Testis (tissue), 3 donors: ENCODE data around the gene EFR3B. TPM values are rescaled to one million over a fixed set of nuclear protein-coding genes. Genes with fewer than 3 reads are reported as not detected.

Experiments
- DNase-seq: peaks from one replicate; pipeline ENCODE4 v3.0.0-alpha.2; 2019
- H3K27ac ChIP-seq, 2 donors: fragments of 200-600 bp; sonication (generic); one replicate each; pipeline ENCODE4 v1.5.1; 2019
- H3K27me3 ChIP-seq: fragments of 200-600 bp; sonication (generic); one replicate; pipeline ENCODE4 v1.5.1; 2019
- H3K36me3 ChIP-seq: fragments of 200-600 bp; sonication (generic); one replicate; pipeline ENCODE4 v1.5.1; 2017; ENCODE audit warnings: low read depth; ENCODE audit errors: missing control alignments
- H3K4me1 ChIP-seq: fragments of 200-600 bp; sonication (generic); one replicate; pipeline ENCODE4 v1.5.1; 2019
- H3K4me3 ChIP-seq, 2 donors: fragments of 200-600 bp; sonication (generic); one replicate each; pipeline ENCODE4 v1.5.1; 2017 to 2019
- H3K9me3 ChIP-seq: fragments of 200-600 bp; sonication (generic); one replicate; pipeline ENCODE4 v1.5.1; 2017
- CTCF ChIP-seq, 3 experiments: fragments of 450-650 bp in 2 of 3; fragments of 200-600 bp in 1 of 3; sonication (generic) in 1 of 3; IDR thresholded peaks; one replicate each; pipeline ENCODE4 v1.5.1; 2016 to 2019; ENCODE audit warnings: antibody characterized with exemption in 3 of 3, mild to moderate bottlenecking in 2 of 3, moderate library complexity in 1 of 3
- POLR2A ChIP-seq: fragments of 450-650 bp; IDR thresholded peaks from one replicate; pipeline ENCODE4 v1.6.1; 2017; ENCODE audit warnings: antibody characterized with exemption, mild to moderate bottlenecking, moderate library complexity
- WGBS, 2 donors: methylation state at CpG; one replicate each; pipeline ENCODE4 v1.1.5; 2018; 5-methylcytosine and 5-hydroxymethylcytosine counted together
- intact Hi-C: fragments of 100-400 bp; cut with DNase I; formaldehyde crosslinking; loops from one replicate; pipeline ENCODE4 v1.15.1; 2023; ENCODE audit warnings: low total_unique reads
- polyA plus RNA-seq: library from polyadenylated mRNA; stranded (reverse); fragments of 350-450 nt; fragmentation: Illumina TruSeq; extraction: RNeasy Lipid Tissue Mini Kit (QIAGEN cat#74804); gene quantifications from one replicate; pipeline ENCODE4 v1.2.3, GENCODE V29; 2014; ENCODE audit warnings: low read depth, low replicate concordance; ENCODE audit not compliant: insufficient read depth
- total RNA-seq, 2 donors: library from RNA; depleted of rRNA; stranded (reverse); fragments of >200 nt; gene quantifications; one replicate each; pipeline ENCODE4 v1.2.3, GENCODE V29; 2016

Gene EFR3B
- total and polyA plus RNA-seq, 3 donors from 2014 or later: 3.0 to 3.7 (median 3.6) TPM

GRCh38 chr2:25085761-25086560 lies 44.1 kb downstream of the EFR3B start:
- WGBS, 2 donors: 92 to 94% methylated on average over 4 of the region's 4 CpGs

GRCh38 chr2:25088817-25089516 lies 47.1 kb downstream of the EFR3B start:
- no peak for DNase-seq
- TF ChIP-seq CTCF (IDR thresholded peaks at IDR 0.05) (no peak), POLR2A (no peak)
- intact Hi-C loops: no loop called here
- no peaks in the 10 kb centered on the region for H3K9me3 ChIP-seq
- WGBS, 2 donors: 87 to 90% methylated on average over 6 of the region's 6 CpGs
- H3K27ac ChIP-seq: no peak overlapping the region
- H3K4me1 ChIP-seq: no peaks in the 10 kb centered on the region
- H3K4me3 ChIP-seq: no peak overlapping the region
- no peaks in the 10 kb centered on the region for H3K36me3 ChIP-seq
- no peaks in the 10 kb centered on the region for H3K27me3 ChIP-seq

More at GRCh38 chr2:25085761-25086560, 44.1 kb downstream of the EFR3B start:
- Histone ChIP-seq H3K9me3 (no peaks in the 10 kb centered on the region), H3K27ac (no peak overlapping the region), H3K4me3 (no peak overlapping the region), H3K4me1 (no peaks in the 10 kb centered on the region), H3K36me3 (no peaks in the 10 kb centered on the region), H3K27me3 (no peaks in the 10 kb centered on the region)
- TF ChIP-seq CTCF (IDR thresholded peaks at IDR 0.05): no peak
- TF ChIP-seq POLR2A: no peak
- intact Hi-C loops: no loop called here
- DNase-seq: no peak

GRCh38 chr2:25089605-25090315 lies 47.9 kb downstream of the EFR3B start:
- intact Hi-C loops: no loop called here
- TF ChIP-seq CTCF (IDR thresholded peaks at IDR 0.05) (no peak), POLR2A (no peak)
- no peak overlapping the region for H3K27ac ChIP-seq
- no peaks in the 10 kb centered on the region for H3K27me3 ChIP-seq
- H3K9me3 ChIP-seq: no peaks in the 10 kb centered on the region
- no peaks in the 10 kb centered on the region for H3K4me1 ChIP-seq
- no peaks in the 10 kb centered on the region for H3K36me3 ChIP-seq
- no peak for DNase-seq
- H3K4me3 ChIP-seq: no peak overlapping the region
- 75 to 79% methylated on average over 10 to 11 of the region's 11 CpGs for WGBS, 2 donors

GRCh38 chr2:25090801-25091200 lies 48.9 kb downstream of the EFR3B start:
- 88 to 94% methylated on average over 7 to 8 of the region's 8 CpGs for WGBS, 2 donors
- Histone ChIP-seq H3K4me1 (no peaks in the 10 kb centered on the region), H3K4me3 (no peak overlapping the region), H3K27ac (no peak overlapping the region), H3K27me3 (no peaks in the 10 kb centered on the region), H3K36me3 (no peaks in the 10 kb centered on the region), H3K9me3 (no peaks in the 10 kb centered on the region)
- intact Hi-C loops: no loop called here
- TF ChIP-seq POLR2A (no peak), CTCF (IDR thresholded peaks at IDR 0.05) (no peak)
- DNase-seq: no peak
